K562 (cell line): ENCODE data around the gene RGL2. TPM values are rescaled to one million over a fixed set of nuclear protein-coding genes. Genes with fewer than 3 reads are reported as not detected.
A peak's percentile ranks its signal among the peaks of the same experiment; 100 is the strongest.

ENCODE experiments used
- AFF1 ChIP-seq, 2 experiments: fragments of 450-650 bp; IDR thresholded peaks; 2 replicates each; pipeline ENCODE4 v1.6.1; 2018; ENCODE audit warnings: mild to moderate bottlenecking in 2 of 2, low read depth in 1 of 2; ENCODE audit not compliant: partially characterized antibody in 2 of 2
- CBX2 ChIP-seq: fragments of 200-600 bp; sonication (generic); IDR thresholded peaks from one replicate; pipeline ENCODE4 v1.6.1; 2012; ENCODE audit warnings: mild to moderate bottlenecking, low read length, inconsistent platforms; ENCODE audit not compliant: insufficient read depth, poor library complexity, severe bottlenecking
- CCNT2 ChIP-seq: IDR thresholded peaks from 2 replicates; pipeline ENCODE4 v1.6.1; 2011; ENCODE audit warnings: borderline replicate concordance, low read depth, mild to moderate bottlenecking, moderate library complexity, mixed read lengths, low read length; ENCODE audit not compliant: insufficient read length; ENCODE audit errors: extremely low read depth
- CREB1 ChIP-seq, 2 experiments: sonication (generic) in 1 of 2; formaldehyde crosslinking in 1 of 2; IDR thresholded peaks; 2 replicates each; pipeline versions ENCODE4 v1.6.1 to v1.8.0; 2012 to 2022; ENCODE audit warnings: inconsistent platforms in 1 of 2, mild to moderate bottlenecking in 1 of 2, missing genetic modification reagents in 1 of 2, moderate library complexity in 1 of 2
- CREM ChIP-seq: IDR thresholded peaks from 2 replicates; pipeline ENCODE4 v1.6.1; 2014; ENCODE audit warnings: antibody characterized with exemption, low read depth
- DNMT1 ChIP-seq: fragments of 450-650 bp; IDR thresholded peaks from 2 replicates; pipeline ENCODE4 v1.6.1; 2016; ENCODE audit warnings: antibody characterized with exemption, mild to moderate bottlenecking
- E2F6 ChIP-seq, 2 experiments: IDR thresholded peaks; 2 replicates each; pipeline ENCODE4 v1.6.1; 2011; ENCODE audit warnings: borderline replicate concordance in 1 of 2, control low read depth in 1 of 2, low read depth in 1 of 2, low read length in 1 of 2, mild to moderate bottlenecking in 1 of 2, mixed read lengths in 1 of 2, moderate library complexity in 1 of 2; ENCODE audit not compliant: insufficient read depth in 1 of 2, insufficient read length in 1 of 2, poor library complexity in 1 of 2, severe bottlenecking in 1 of 2; ENCODE audit errors: extremely low read depth in 1 of 2
- HMG20B ChIP-seq: fragments of 250-450 bp; sonication (Bioruptor Pico); IDR thresholded peaks from 2 replicates; pipeline ENCODE4 v1.5.0; 2021; ENCODE audit warnings: mild to moderate bottlenecking
- JUN ChIP-seq, 2 experiments: sonication (generic) in 1 of 2; formaldehyde crosslinking in 1 of 2; IDR thresholded peaks; 2 replicates each; pipeline versions ENCODE4 v1.6.1 to v1.8.0; 2012 to 2022; ENCODE audit warnings: borderline replicate concordance in 2 of 2, mild to moderate bottlenecking in 2 of 2, improper control_type of control experiment in 1 of 2, low read depth in 1 of 2, low read length in 1 of 2, missing genetic modification reagents in 1 of 2
- KAT8 ChIP-seq: fragments of 450-650 bp; IDR thresholded peaks from 2 replicates; pipeline ENCODE4 v1.6.1; 2016; ENCODE audit warnings: low read depth, mild to moderate bottlenecking
- MBD2 ChIP-seq: sonication (generic); IDR thresholded peaks from 2 replicates; pipeline ENCODE4 v1.6.1; 2016; ENCODE audit warnings: low read depth, borderline replicate concordance
- MXI1 ChIP-seq: IDR thresholded peaks from 2 replicates; pipeline ENCODE4 v1.6.1; 2011; ENCODE audit warnings: low read depth, mild to moderate bottlenecking, improper control_type of control experiment, low read length
- PCBP2 ChIP-seq: fragments of 200-400 bp; formaldehyde crosslinking; IDR thresholded peaks from 2 replicates; pipeline ENCODE4 v1.6.1; 2018; ENCODE audit warnings: low read length, low read depth, mild to moderate bottlenecking, moderate library complexity; ENCODE audit not compliant: poor library complexity, severe bottlenecking
- POLR2AphosphoS2 ChIP-seq: IDR thresholded peaks from 2 replicates; pipeline ENCODE4 v1.6.1; 2012; ENCODE audit warnings: low read length, improper control_type of control experiment
- TRIM24 ChIP-seq, 2 experiments: fragments of 450-650 bp; IDR thresholded peaks; 2 replicates each; pipeline ENCODE4 v1.6.1; 2016
- polyA plus RNA-seq, 8 experiments: library from polyadenylated mRNA; depleted of rRNA in 4 of 8; stranded (reverse) in 5 of 8; unstranded in 3 of 8; fragments of >200 nt; fragmentation: Nextera tagmentation in 2 of 8; fragmentation: Illumina TruSeq in 1 of 8; extraction: Ambion mirVana in 2 of 8; extraction: Trizol in 1 of 8; gene quantifications; 2 replicates each; pipeline versions ENCODE4 v1.2.1 to v1.2.3, GENCODE V29; 2011 to 2014; ENCODE audit warnings: inconsistent platforms in 1 of 8, missing spikeins in 1 of 8
- total RNA-seq, 7 experiments: library from RNA; depleted of rRNA in 6 of 7; stranded (reverse); fragments of >200 nt in 6 of 7; fragmentation: Illumina TruSeq in 2 of 7; extraction: Trizol in 2 of 7; gene quantifications; 2 replicates each; pipeline versions ENCODE4 v1.2.1 to v1.2.3, GENCODE V29; 2011 to 2021; ENCODE audit warnings: low replicate concordance in 1 of 7
- TF ChIP-seq, protein P1 (sequence below): fragments of 450-650 bp; formaldehyde crosslinking; IDR thresholded peaks from 2 replicates; pipeline ENCODE4 v1.4.0; 2020; ENCODE audit warnings: mild to moderate bottlenecking, moderate library complexity

Gene RGL2
- total and polyA plus RNA-seq, 9 of the 15 experiments (the other 6 are each of a cell fraction or from before 2014, with no cell fraction given), result 1.8 to 57.1 (median 19.5) TPM

GRCh38 chr6:33317669-33318425 lies 19.1 kb upstream of the RGL2 start, which contains the start of gene ZBTB22 (continued):
- peak; percentile 64 for TF ChIP-seq CCNT2
- no peak for TF ChIP-seq KAT8
- peak; percentile 95 for TF ChIP-seq POLR2AphosphoS2
- no peak for TF ChIP-seq E2F6 (IDR thresholded peaks at IDR 0.05; ENCODE audit: borderline replicate concordance in 1 of 2, extremely low read depth in 1 of 2, insufficient read depth in 1 of 2, insufficient read length in 1 of 2, low read depth in 1 of 2, low read length in 1 of 2, poor library complexity in 1 of 2, severe bottlenecking in 1 of 2)
- TF ChIP-seq CBX2, result no peak
- peak; percentile 55 for TF ChIP-seq MXI1
- TF ChIP-seq PCBP2, result no peak
- peak; percentile 42; the same call in 1 of the 2 replicates for TF ChIP-seq DNMT1
- TF ChIP-seq HMG20B (CRISPR knock-in tag), result no peak
- peak; percentile 59; the same call in 1 of the 2 replicates for TF ChIP-seq MBD2
- TF ChIP-seq CREB1 (IDR thresholded peaks at IDR 0.05), result no peak
- no peak for TF ChIP-seq CREB1 (CRISPR knock-in tag; IDR thresholded peaks at IDR 0.05)
- TF ChIP-seq AFF1 (IDR thresholded peaks at IDR 0.05; ENCODE audit: low read depth in 1 of 2, partially characterized antibody in 2 of 2), result peak in 1 of 2 experiments; percentile 56
- no peak for TF ChIP-seq JUN (IDR thresholded peaks at IDR 0.05; ENCODE audit: borderline replicate concordance, low read depth, low read length)
- TF ChIP-seq JUN (CRISPR knock-in tag; IDR thresholded peaks at IDR 0.05; ENCODE audit: borderline replicate concordance), result 0 out of 2 replicates have a peak, but pooled peaks have one; percentile 9
- TF ChIP-seq, protein P1, sequence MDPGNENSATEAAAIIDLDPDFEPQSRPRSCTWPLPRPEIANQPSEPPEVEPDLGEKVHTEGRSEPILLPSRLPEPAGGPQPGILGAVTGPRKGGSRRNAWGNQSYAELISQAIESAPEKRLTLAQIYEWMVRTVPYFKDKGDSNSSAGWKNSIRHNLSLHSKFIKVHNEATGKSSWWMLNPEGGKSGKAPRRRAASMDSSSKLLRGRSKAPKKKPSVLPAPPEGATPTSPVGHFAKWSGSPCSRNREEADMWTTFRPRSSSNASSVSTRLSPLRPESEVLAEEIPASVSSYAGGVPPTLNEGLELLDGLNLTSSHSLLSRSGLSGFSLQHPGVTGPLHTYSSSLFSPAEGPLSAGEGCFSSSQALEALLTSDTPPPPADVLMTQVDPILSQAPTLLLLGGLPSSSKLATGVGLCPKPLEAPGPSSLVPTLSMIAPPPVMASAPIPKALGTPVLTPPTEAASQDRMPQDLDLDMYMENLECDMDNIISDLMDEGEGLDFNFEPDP (CRISPR knock-in tag), result peak; percentile 69; the same call in 1 of the 2 replicates
- TF ChIP-seq CREM, result peak; percentile 35; the same call in 1 of the 2 replicates
- TF ChIP-seq TRIM24 (IDR thresholded peaks at IDR 0.05), result peak in 1 of 2 experiments; percentile 44; a peak in 2 of 4 replicates
